RWPE1 (cell line): ENCODE data around the gene LRRC72.
"Not testable (repeated sequence)": the region's sequence is repeated elsewhere in the genome, so short reads cannot be mapped to it uniquely, and the experiment has no call there.

Experiments
- CTCF ChIA-PET: fragments of 350-600 bp; sonication (Branson Sonifier 250); formaldehyde crosslinking; extraction: SDS; loops from one replicate; lab custom pipeline; 2021; lab: Yijun Ruan, JAX
- POLR2A ChIA-PET: fragments of 400-600 bp; formaldehyde crosslinking; extraction: SDS; loops from one replicate; lab custom pipeline; 2020; ENCODE audit warnings: antibody characterized with exemption; ENCODE audit not compliant: low non-redundant PET; lab: Yijun Ruan, JAX
- DNase-seq: peaks from one replicate; pipeline ENCODE4 v3.0.0; 2012; ENCODE audit warnings: low spot score
- H3K27ac ChIP-seq: fragments of 450-650 bp; 2 replicates; pipeline ENCODE4 v1.5.1; 2017
- TF ChIP-seq, protein P1 (sequence below): fragments of 450-650 bp; conservative IDR thresholded peaks from 2 replicates; pipeline ENCODE4 v1.5.1; 2017; ENCODE audit warnings: low read depth, mild to moderate bottlenecking

Gene LRRC72

DNA sequence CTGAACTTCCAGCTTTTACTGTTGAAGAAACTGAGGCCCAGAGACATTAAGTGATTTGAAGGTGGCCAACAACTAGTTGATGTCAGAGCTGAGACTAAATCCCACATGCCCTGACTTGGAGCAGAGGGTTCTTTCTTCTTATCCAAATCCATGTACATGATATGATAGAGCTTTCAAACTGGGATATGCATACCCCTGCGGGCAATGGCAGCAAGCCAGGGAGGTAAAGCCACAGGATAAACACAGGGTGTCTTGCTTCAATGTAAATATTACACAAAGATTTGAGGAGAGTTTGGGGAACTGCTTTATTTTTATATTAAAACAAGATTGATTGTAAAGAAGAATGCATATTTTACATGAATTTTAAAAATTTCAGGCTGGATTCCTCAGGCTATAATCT lies 2.3 kb upstream of the LRRC72 start:
- no peak overlapping the region for H3K27ac ChIP-seq
- TF ChIP-seq, protein P1, sequence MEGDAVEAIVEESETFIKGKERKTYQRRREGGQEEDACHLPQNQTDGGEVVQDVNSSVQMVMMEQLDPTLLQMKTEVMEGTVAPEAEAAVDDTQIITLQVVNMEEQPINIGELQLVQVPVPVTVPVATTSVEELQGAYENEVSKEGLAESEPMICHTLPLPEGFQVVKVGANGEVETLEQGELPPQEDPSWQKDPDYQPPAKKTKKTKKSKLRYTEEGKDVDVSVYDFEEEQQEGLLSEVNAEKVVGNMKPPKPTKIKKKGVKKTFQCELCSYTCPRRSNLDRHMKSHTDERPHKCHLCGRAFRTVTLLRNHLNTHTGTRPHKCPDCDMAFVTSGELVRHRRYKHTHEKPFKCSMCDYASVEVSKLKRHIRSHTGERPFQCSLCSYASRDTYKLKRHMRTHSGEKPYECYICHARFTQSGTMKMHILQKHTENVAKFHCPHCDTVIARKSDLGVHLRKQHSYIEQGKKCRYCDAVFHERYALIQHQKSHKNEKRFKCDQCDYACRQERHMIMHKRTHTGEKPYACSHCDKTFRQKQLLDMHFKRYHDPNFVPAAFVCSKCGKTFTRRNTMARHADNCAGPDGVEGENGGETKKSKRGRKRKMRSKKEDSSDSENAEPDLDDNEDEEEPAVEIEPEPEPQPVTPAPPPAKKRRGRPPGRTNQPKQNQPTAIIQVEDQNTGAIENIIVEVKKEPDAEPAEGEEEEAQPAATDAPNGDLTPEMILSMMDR: no peak
- no peak for DNase-seq
- POLR2A ChIA-PET: no interaction called here
- CTCF ChIA-PET: no interaction called here

- ChIA-PET CTCF (no interaction called here), POLR2A (no interaction called here)
- no peak overlapping the region for H3K27ac ChIP-seq
- no peak for DNase-seq
- TF ChIP-seq, protein P1: no peak
Observed at GRCh38 chr7:16528520-16528919, 1.9 kb downstream of the LRRC72 start.

DNA sequence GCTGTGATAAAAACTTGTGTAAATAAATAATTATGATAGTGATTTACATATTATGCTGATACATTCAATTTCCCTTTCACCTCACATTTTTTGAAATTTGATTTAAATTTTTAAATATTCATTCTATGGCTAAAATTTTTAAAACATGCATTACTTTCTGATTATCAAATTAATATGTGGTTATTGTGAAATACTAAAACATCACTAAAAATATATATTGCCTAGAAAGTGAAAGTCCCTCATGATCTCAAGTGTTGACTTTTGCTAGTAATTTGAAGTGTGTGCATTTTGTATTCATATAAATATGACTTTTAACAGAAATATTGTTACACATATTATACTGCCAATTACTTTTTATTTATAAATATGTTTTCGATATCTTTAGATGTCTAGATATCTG lies 3.1 kb downstream of the LRRC72 start:
- DNase-seq: no peak
- TF ChIP-seq, protein P1: no peak
- ChIA-PET POLR2A (no interaction called here), CTCF (no interaction called here)
- no peak overlapping the region for H3K27ac ChIP-seq

- TF ChIP-seq, protein P1: no peak
- ChIA-PET CTCF (interaction anchor here (0.7 kb wide), 1 partner anchor 33 kb away, joined by 3 read pairs; no protein-coding TSS in a partner anchor), POLR2A (no interaction called here)
- no peak for DNase-seq
- no peak overlapping the region for H3K27ac ChIP-seq
Observed at GRCh38 chr7:16531707-16532106, 5.1 kb downstream of the LRRC72 start.

DNA sequence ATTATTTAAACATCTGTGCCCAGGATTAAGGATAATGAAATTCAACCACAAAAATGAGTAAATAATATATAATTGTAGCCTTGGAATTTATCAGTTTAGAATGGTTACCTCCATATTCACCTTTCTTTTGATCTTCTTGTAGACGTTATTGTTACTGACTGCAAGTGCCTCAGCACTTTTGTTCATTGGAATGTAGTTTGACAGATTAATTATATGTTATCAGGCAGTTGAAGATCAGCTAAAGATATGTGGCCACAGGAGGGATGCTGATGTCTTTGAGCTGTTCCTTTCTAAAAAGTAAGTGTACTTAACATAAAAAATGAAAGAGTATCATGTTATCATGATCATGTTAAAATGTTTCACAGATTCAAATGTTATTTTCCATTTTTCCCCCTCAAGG lies 5.6 kb downstream of the LRRC72 start:
- TF ChIP-seq, protein P1: no peak
- no peak overlapping the region for H3K27ac ChIP-seq
- no peak for DNase-seq
- CTCF ChIA-PET: interaction anchor here (0.7 kb wide), 1 partner anchor 269 kb away, joined by 3 read pairs; no protein-coding TSS in a partner anchor
- POLR2A ChIA-PET: no interaction called here

DNA sequence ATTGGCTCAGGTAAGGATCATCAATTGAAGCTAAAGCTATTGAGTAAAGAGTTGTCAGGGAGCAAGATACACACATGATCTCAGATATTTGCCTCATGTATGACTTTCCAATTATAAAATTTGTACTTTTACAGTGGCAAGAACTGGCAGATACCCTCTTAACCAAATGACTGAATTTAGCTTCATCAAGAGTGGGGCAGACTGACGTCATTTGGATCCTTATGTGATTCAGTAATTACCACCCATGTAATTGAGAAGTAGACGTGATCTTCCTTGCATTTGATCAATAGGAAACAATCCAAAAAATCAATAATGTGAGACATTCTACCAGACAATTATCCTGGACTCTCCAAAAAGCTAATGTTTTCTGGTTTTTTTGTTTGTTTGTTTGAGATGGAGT lies 8.9 kb downstream of the LRRC72 start:
- ChIA-PET POLR2A (no interaction called here), CTCF (interaction anchor here (0.5 to 0.8 kb wide), 2 partner anchors 29 to 35 kb away, joined by 3 read pairs; no protein-coding TSS in a partner anchor)
- no peak overlapping the region for H3K27ac ChIP-seq
- TF ChIP-seq, protein P1: no peak
- no peak for DNase-seq

GRCh38 chr7:16540559-16540958 lies 13.9 kb downstream of the LRRC72 start:
- CTCF ChIA-PET: interaction anchor here (0.6 kb wide), 1 partner anchor 381 kb away, joined by 4 read pairs; no protein-coding TSS in a partner anchor
- POLR2A ChIA-PET, DNase-seq, H3K27ac ChIP-seq: not testable (repeated sequence)
